H9 (cell line): ENCODE data around the gene FOXP2. TPM values are rescaled to one million over a fixed set of nuclear protein-coding genes. Genes with fewer than 3 reads are reported as not detected.

Experiments
- DNase-seq: peaks from one replicate; pipeline ENCODE4 v3.0.0-alpha.2; 2017
- H2AFZ ChIP-seq: one replicate; pipeline ENCODE4 v1.6.1; 2013; ENCODE audit warnings: mild to moderate bottlenecking, low read length, control low read depth, moderate library complexity
- H2AK5ac ChIP-seq: 2 replicates; pipeline ENCODE4 v1.6.1; 2013; ENCODE audit warnings: low read length, control low read depth, mixed read lengths; ENCODE audit not compliant: insufficient read length
- H2BK120ac ChIP-seq: one replicate; pipeline ENCODE4 v1.6.1; 2013; ENCODE audit warnings: low read depth, mild to moderate bottlenecking, low read length, control low read depth, inconsistent platforms; ENCODE audit not compliant: poor library complexity, severe bottlenecking
- H2BK12ac ChIP-seq: 2 replicates; pipeline ENCODE4 v1.6.1; 2013; ENCODE audit warnings: low read length, control low read depth, mixed read lengths, low read depth; ENCODE audit not compliant: insufficient read length
- H2BK15ac ChIP-seq: 2 replicates; pipeline ENCODE4 v1.6.1; 2013; ENCODE audit warnings: low read depth, low read length, control low read depth
- H2BK20ac ChIP-seq: one replicate; pipeline ENCODE4 v1.6.1; 2013; ENCODE audit warnings: low read depth, mild to moderate bottlenecking, low read length, control low read depth, inconsistent platforms; ENCODE audit not compliant: poor library complexity, severe bottlenecking
- H2BK5ac ChIP-seq: 2 replicates; pipeline ENCODE4 v1.6.1; 2013; ENCODE audit warnings: low read length, control low read depth, mixed read lengths; ENCODE audit not compliant: insufficient read length
- H3K14ac ChIP-seq: 2 replicates; pipeline ENCODE4 v1.6.1; 2013; ENCODE audit warnings: low read length, control low read depth; ENCODE audit not compliant: insufficient read depth
- H3K18ac ChIP-seq: 2 replicates; pipeline ENCODE4 v1.6.1; 2013; ENCODE audit warnings: low read depth, mild to moderate bottlenecking, mixed read lengths, low read length, control low read depth; ENCODE audit not compliant: insufficient read length
- H3K23ac ChIP-seq: 2 replicates; pipeline ENCODE4 v1.6.1; 2013; ENCODE audit warnings: low read length, control low read depth, mixed read lengths, low read depth; ENCODE audit not compliant: insufficient read length
- H3K23me2 ChIP-seq: 2 replicates; pipeline ENCODE4 v1.6.1; 2013; ENCODE audit warnings: low read depth, mild to moderate bottlenecking, mixed read lengths, low read length, control low read depth; ENCODE audit not compliant: insufficient read length, poor library complexity, severe bottlenecking
- H3K27ac ChIP-seq: 2 replicates; pipeline ENCODE4 v1.5.1; 2013; ENCODE audit warnings: low read length, control low read depth, mixed read lengths, low read depth; ENCODE audit not compliant: insufficient read length
- H3K27me3 ChIP-seq: 2 replicates; pipeline ENCODE4 v1.6.1; 2013; ENCODE audit warnings: low read length, control low read depth, inconsistent platforms; ENCODE audit not compliant: insufficient read depth
- H3K4ac ChIP-seq: 2 replicates; pipeline ENCODE4 v1.6.1; 2013; ENCODE audit warnings: low read depth, mild to moderate bottlenecking, control low read depth, inconsistent platforms, low read length, moderate library complexity
- H3K4me1 ChIP-seq: 2 replicates; pipeline ENCODE4 v1.6.1; 2013; ENCODE audit warnings: low read length, control low read depth, inconsistent platforms; ENCODE audit not compliant: insufficient read depth
- H3K4me2 ChIP-seq: 2 replicates; pipeline ENCODE4 v1.6.1; 2013; ENCODE audit warnings: low read length, control low read depth, mixed read lengths; ENCODE audit not compliant: insufficient read length, insufficient read depth
- H3K56ac ChIP-seq: 2 replicates; pipeline ENCODE4 v1.6.1; 2013; ENCODE audit warnings: low read depth, mild to moderate bottlenecking, mixed read lengths, low read length, control low read depth; ENCODE audit not compliant: insufficient read length
- H3K79me1 ChIP-seq: 2 replicates; pipeline ENCODE4 v1.6.1; 2013; ENCODE audit warnings: low read depth, mild to moderate bottlenecking, moderate library complexity, low read length, control low read depth, inconsistent platforms; ENCODE audit not compliant: insufficient read depth, poor library complexity, severe bottlenecking
- H3K79me2 ChIP-seq: 2 replicates; pipeline ENCODE4 v1.6.1; 2013; ENCODE audit warnings: low read length, control low read depth, inconsistent platforms; ENCODE audit not compliant: insufficient read depth
- H3K9ac ChIP-seq: 2 replicates; pipeline ENCODE4 v1.6.1; 2013; ENCODE audit warnings: low read length, control low read depth, mixed read lengths; ENCODE audit not compliant: insufficient read length; ENCODE audit errors: extremely low read depth
- H3K9me3 ChIP-seq: one replicate; pipeline ENCODE4 v1.6.1; 2013; ENCODE audit warnings: low read depth, low read length, inconsistent platforms; ENCODE audit not compliant: control insufficient read depth
- H3T11ph ChIP-seq: one replicate; pipeline ENCODE4 v1.6.1; 2013; ENCODE audit warnings: mild to moderate bottlenecking, low read length, control low read depth, inconsistent platforms
- H4K20me1 ChIP-seq: one replicate; pipeline ENCODE4 v1.6.1; 2013; ENCODE audit not compliant: control insufficient read depth, insufficient read length, insufficient read depth
- H4K5ac ChIP-seq: 2 replicates; pipeline ENCODE4 v1.6.1; 2013; ENCODE audit warnings: low read depth, mild to moderate bottlenecking, mixed read lengths, low read length, control low read depth; ENCODE audit not compliant: insufficient read length
- H4K8ac ChIP-seq: replicated peaks from 2 replicates; pipeline ENCODE4 v1.6.1; 2013; ENCODE audit warnings: low read length, control low read depth, mixed read lengths, low read depth; ENCODE audit not compliant: insufficient read length
- H4K91ac ChIP-seq: 2 replicates; pipeline ENCODE4 v1.6.1; 2013; ENCODE audit warnings: low read depth, mild to moderate bottlenecking, moderate library complexity, mixed read lengths, low read length, control low read depth; ENCODE audit not compliant: insufficient read length
- H3K27ac Mint-ChIP-seq, 3 experiments: 2 replicates in 2 of 3; 3 replicates in 1 of 3; pipeline ENCODE4 v1.8.0; 2020 to 2021; ENCODE audit warnings: mixed read lengths in 3 of 3, mild to moderate bottlenecking in 1 of 3, moderate library complexity in 1 of 3
- H3K27me3 Mint-ChIP-seq: 2 replicates; pipeline ENCODE4 v1.8.0; 2021; ENCODE audit warnings: low read depth, mild to moderate bottlenecking, moderate library complexity, mixed read lengths
- H3K36me3 Mint-ChIP-seq, 3 experiments: 2 replicates in 2 of 3; 3 replicates in 1 of 3; pipeline ENCODE4 v1.8.0; 2020 to 2021; ENCODE audit warnings: low read depth in 3 of 3, mixed read lengths in 3 of 3; ENCODE audit not compliant: insufficient read depth in 1 of 3
- H3K4me1 Mint-ChIP-seq, 2 experiments: 2 replicates each; pipeline ENCODE4 v1.8.0; 2020; ENCODE audit warnings: mixed read lengths in 2 of 2
- H3K4me3 Mint-ChIP-seq, 2 experiments: 2 replicates in 1 of 2; 3 replicates in 1 of 2; pipeline ENCODE4 v1.8.0; 2020 to 2021; ENCODE audit warnings: mild to moderate bottlenecking in 2 of 2, mixed read lengths in 2 of 2, moderate library complexity in 1 of 2
- H3K9me3 Mint-ChIP-seq, 2 experiments: 2 replicates in 1 of 2; 3 replicates in 1 of 2; pipeline ENCODE4 v1.8.0; 2020; ENCODE audit warnings: mild to moderate bottlenecking in 2 of 2, mixed read lengths in 2 of 2, moderate library complexity in 1 of 2
- CTCF ChIP-seq: fragments of 200-600 bp; sonication (generic); conservative IDR thresholded peaks from 3 replicates; pipeline ENCODE4 v1.8.0; 2021; ENCODE audit warnings: antibody characterized with exemption, mild to moderate bottlenecking
- WGBS: extraction: QIAGEN DNeasy Blood & Tissue Kit; methylation state at CpG from one replicate; pipeline ENCODE4 v1.1.7; 2013; ENCODE audit warnings: missing lambda C conversion rate, low lambda C conversion rate, mixed read lengths; ENCODE audit not compliant: insufficient read length; ENCODE audit errors: extremely low coverage; 5-methylcytosine and 5-hydroxymethylcytosine counted together
- total RNA-seq: library from RNA; stranded (reverse); gene quantifications from 2 replicates; pipeline ENCODE4 v1.2.1, GENCODE V29; 2021

Gene FOXP2
- total RNA-seq, 1 experiment from 2014 or later, result not detected

GRCh38 chr7:114691605-114692004 is 277.0 kb downstream of the FOXP2 start:
- WGBS, result no CpG with 5 or more reads among the region's 6 CpGs
- Histone ChIP-seq H3K9me3 (no peaks in the 10 kb centered on the region), H4K20me1 (no peaks in the 10 kb centered on the region), H3K27ac (no peak overlapping the region), H3K18ac (no peak overlapping the region), H3K79me2 (no peaks in the 10 kb centered on the region), H3K4ac (no peak overlapping the region), H3K23me2 (no peaks in the 10 kb centered on the region), H3K4me2 (no peak overlapping the region), H2BK120ac (no peak overlapping the region), H3K4me1 (peaks cover 11% of the 10 kb centered on the region; the same call in 1 of the 2 replicates), H2AK5ac (no peak overlapping the region), H2BK15ac (no peak overlapping the region), H3K56ac (no peak overlapping the region), H3K9ac (no peak overlapping the region), H3K23ac (no peak overlapping the region), H4K5ac (no peak overlapping the region), H4K8ac (no peak overlapping the region), H3K79me1 (no peaks in the 10 kb centered on the region), H2AFZ (no peak overlapping the region), H3T11ph (no peak overlapping the region), H2BK5ac (no peak overlapping the region), H2BK20ac (no peak overlapping the region), H3K27me3 (no peaks in the 10 kb centered on the region), H4K91ac (no peak overlapping the region), H2BK12ac (no peak overlapping the region), H3K14ac (no peak overlapping the region)
- no peak overlapping the region for H3K4me3 Mint-ChIP-seq
- no peak for DNase-seq
- H3K4me1 Mint-ChIP-seq, result peaks cover 33 to 37% of the 10 kb centered on the region in 2 experiments
- no peaks in the 10 kb centered on the region for H3K27me3 Mint-ChIP-seq
- no peak overlapping the region for H3K27ac Mint-ChIP-seq
- no peaks in the 10 kb centered on the region for H3K9me3 Mint-ChIP-seq
- no peak for TF ChIP-seq CTCF
- no peaks in the 10 kb centered on the region; a peak in 1 of 7 replicates for H3K36me3 Mint-ChIP-seq
